Naive B cell (primary cell): ENCODE data around the gene UTP25. TPM values are rescaled to one million over a fixed set of nuclear protein-coding genes. Genes with fewer than 3 reads are reported as not detected.

Source experiments
- ATAC-seq, 2 donors: fragments of 150-1000 bp; cut with Tn5 transposase; 2 replicates each; pipeline ENCODE4 v1.10.0; 2021; ENCODE audit warnings: low read depth in 2 of 2, mild to moderate bottlenecking in 2 of 2, moderate library complexity in 2 of 2
- DNase-seq: peaks from one replicate; pipeline ENCODE4 v3.0.0; 2022
- H3K27ac Mint-ChIP-seq, 6 donors: one replicate each; pipeline ENCODE4 v1.8.0; 2020 to 2022; ENCODE audit warnings: mild to moderate bottlenecking in 6 of 6, mixed read lengths in 6 of 6, moderate library complexity in 5 of 6, inconsistent platforms in 2 of 6
- H3K27me3 Mint-ChIP-seq, 3 donors: one replicate each; pipeline ENCODE4 v1.8.0; 2021 to 2022; ENCODE audit warnings: mixed read lengths in 3 of 3, mild to moderate bottlenecking in 1 of 3
- H3K36me3 Mint-ChIP-seq, 2 donors: one replicate each; pipeline ENCODE4 v1.8.0; 2020 to 2022; ENCODE audit warnings: mixed read lengths in 2 of 2, inconsistent platforms in 1 of 2, mild to moderate bottlenecking in 1 of 2
- H3K4me1 Mint-ChIP-seq, 3 donors: one replicate each; pipeline ENCODE4 v1.8.0; 2020 to 2022; ENCODE audit warnings: mixed read lengths in 3 of 3, inconsistent platforms in 1 of 3, mild to moderate bottlenecking in 1 of 3, moderate library complexity in 1 of 3
- H3K4me3 Mint-ChIP-seq, 8 donors: one replicate each; pipeline ENCODE4 v1.8.0; 2020 to 2022; ENCODE audit warnings: mild to moderate bottlenecking in 8 of 8, mixed read lengths in 8 of 8, moderate library complexity in 8 of 8, inconsistent platforms in 2 of 8
- H3K9me3 Mint-ChIP-seq, 7 donors: one replicate each; pipeline ENCODE4 v1.8.0; 2020 to 2022; ENCODE audit warnings: mixed read lengths in 7 of 7, mild to moderate bottlenecking in 5 of 7, inconsistent platforms in 2 of 7, moderate library complexity in 1 of 7
- polyA plus RNA-seq, 6 donors: library from polyadenylated mRNA; unstranded; fragments of 300-500 nt; fragmentation: Illumina TruSeq; gene quantifications; one replicate each; pipeline ENCODE4 v1.2.3, GENCODE V29; 2021; ENCODE audit warnings: low read depth in 6 of 6

The UTP25 gene, protein sequence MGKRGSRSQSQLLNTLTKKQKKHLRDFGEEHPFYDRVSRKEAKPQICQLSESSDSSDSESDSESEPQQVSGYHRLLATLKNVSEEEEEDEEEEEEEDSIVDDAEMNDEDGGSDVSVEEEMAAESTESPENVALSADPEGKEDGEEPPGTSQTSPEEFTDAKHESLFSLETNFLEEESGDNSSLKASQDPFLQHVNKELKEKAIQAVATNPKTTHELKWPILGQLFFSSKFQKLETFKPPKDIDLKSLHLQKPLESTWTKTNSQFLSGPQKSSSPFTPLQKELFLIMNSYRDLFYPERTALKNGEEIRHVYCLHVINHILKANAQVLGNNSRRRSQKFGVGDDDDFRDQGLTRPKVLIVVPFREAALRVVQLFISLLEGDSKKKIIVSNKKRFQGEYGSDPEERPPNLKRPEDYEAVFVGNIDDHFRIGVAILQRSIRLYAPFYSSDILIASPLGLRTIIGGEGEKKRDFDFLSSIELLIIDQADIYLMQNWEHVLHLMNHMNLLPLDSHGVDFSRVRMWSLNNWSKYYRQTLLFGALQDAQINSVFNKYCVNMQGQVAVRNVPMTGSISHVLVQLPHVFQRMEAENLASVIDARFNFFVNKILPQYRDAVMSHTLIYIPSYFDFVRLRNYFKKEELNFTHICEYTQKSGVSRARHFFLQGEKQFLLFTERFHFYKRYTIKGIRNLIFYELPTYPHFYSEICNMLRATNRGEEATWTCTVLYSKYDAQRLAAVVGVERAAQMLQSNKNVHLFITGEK
- 10 to 100 TPM in 1 of 6 donors, 1 to 10 TPM in 5; 4.1 to 11.9 (median 6.8) TPM for polyA plus RNA-seq

DNA sequence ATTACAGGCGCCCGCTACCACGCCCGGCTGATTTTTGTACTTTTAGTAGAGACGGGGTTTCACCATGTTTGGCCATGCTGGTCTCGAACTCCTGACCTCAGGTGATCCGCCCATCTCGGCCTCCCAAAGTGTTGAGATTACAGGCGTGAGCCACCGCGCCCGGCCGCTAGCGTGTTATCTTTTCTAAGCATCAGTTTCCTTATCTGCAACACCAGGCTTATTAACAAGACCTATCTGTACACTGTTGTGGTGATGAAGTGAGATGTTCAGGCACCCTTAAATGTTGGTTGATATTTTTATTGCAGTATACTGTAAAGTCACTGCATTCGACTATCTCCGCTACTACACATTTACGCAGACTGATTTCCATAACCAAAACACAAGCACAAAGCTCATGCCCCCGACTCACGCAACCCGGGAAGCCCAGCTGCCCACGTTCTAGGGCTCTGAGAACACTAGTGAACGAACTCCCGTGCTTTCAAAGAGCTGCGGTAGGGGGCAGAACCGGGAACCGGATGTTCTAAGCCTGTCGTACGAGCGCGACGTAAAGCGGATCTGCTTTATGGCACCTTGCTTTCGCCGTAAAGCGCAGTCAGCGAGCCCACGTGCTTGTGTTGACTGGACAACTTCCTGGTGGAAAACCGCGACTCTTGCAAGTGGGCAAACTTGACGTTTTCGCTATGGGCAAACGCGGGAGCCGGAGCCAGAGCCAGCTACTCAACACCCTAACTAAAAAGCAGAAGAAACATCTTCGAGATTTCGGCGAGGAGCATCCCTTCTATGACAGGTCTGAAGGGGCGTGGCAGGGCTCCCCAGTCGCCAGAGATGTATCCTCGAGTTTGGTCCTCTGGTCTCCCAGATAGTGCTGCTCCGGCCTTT is at the start of gene UTP25:
TSS of gene UTP25 (plus strand) at position 589 of the 879 bp plus-strand sequence. CDS start at position 681, 92 bp downstream.
- H3K27me3 Mint-ChIP-seq, result peaks cover 11 to 25% (median 14%) of the 10 kb centered on the region in 3 donors
- DNase-seq (peak; percentile 91), ATAC-seq (peak; percentile 82 to 83)
- H3K4me3 Mint-ChIP-seq, result peak within 1 kb of the TSS; percentile 88 to 99 (median 96)
- H3K4me1 Mint-ChIP-seq, result peaks cover 33 to 46% (median 35%) of the 10 kb centered on the region in 3 donors
- no peaks in the 10 kb centered on the region for H3K9me3 Mint-ChIP-seq
- H3K36me3 Mint-ChIP-seq, result peaks cover 18 to 19% of the 10 kb centered on the region in 2 donors
- H3K27ac Mint-ChIP-seq, result peak within 1 kb of the TSS; percentile 66 to 98 (median 96)

DNA sequence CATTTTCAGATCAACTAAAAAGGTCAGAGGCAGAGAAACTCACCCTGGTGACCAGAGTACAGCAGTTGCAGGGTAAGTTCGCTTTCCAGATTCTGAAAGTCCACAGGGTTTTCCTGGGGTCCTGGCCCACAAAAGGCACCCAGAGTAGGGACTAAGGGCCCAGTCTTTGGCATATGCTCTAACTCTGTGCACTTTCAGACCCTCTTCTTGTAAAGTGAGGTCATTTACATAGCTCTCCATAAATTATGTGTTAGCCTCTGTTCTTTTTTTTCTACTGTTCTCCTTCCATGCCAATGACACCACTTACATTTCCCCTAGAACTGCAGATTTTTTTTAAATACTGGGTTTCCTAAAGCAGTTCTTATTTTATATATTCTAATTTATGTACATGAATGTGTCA is 49.7 kb upstream of the UTP25 start:
- no peaks in the 10 kb centered on the region for H3K9me3 Mint-ChIP-seq
- DNase-seq (no peak), ATAC-seq (no peak)
- H3K4me1 Mint-ChIP-seq, result peaks cover 0 to 19% (median 15%) of the 10 kb centered on the region in 3 donors
- H3K27me3 Mint-ChIP-seq, result no peaks in the 10 kb centered on the region
- no peak overlapping the region for H3K4me3 Mint-ChIP-seq
- peaks cover 32 to 36% of the 10 kb centered on the region in 2 donors for H3K36me3 Mint-ChIP-seq
- H3K27ac Mint-ChIP-seq, result peak overlapping the region in 2 of 6 donors; percentile 15 to 36

DNA sequence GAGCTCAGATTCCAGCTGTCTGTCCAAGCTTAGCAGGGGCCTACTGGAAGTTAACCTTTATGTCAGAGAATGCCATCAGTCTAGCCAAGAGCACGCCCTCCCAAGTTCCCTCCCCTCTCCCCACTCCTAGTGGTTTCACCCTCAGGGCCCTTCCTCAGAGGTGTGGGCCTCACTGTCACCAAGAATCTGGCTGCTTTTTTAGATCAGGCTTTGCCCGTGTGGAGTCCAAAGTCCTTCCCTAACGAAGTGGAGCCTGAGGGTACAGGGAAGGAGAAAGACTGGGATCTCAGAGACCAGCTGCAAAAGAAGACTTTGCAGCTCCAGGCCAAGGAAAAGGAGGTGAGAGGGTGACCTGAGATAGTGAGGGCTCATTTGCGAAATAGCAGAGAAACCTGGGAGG is 47.5 kb upstream of the UTP25 start:
- Mint-ChIP-seq H3K9me3 (peaks cover 0 to 3% (median 0%) of the 10 kb centered on the region in 7 donors), H3K4me3 (no peak overlapping the region), H3K36me3 (peaks cover 21% of the 10 kb centered on the region in 2 donors), H3K27me3 (no peaks in the 10 kb centered on the region), H3K4me1 (peaks cover 10 to 40% (median 36%) of the 10 kb centered on the region in 3 donors), H3K27ac (peak overlapping the region in 4 of 6 donors; percentile 56 to 89 (median 71))
- DNase-seq (no peak), ATAC-seq (no peak)

DNA sequence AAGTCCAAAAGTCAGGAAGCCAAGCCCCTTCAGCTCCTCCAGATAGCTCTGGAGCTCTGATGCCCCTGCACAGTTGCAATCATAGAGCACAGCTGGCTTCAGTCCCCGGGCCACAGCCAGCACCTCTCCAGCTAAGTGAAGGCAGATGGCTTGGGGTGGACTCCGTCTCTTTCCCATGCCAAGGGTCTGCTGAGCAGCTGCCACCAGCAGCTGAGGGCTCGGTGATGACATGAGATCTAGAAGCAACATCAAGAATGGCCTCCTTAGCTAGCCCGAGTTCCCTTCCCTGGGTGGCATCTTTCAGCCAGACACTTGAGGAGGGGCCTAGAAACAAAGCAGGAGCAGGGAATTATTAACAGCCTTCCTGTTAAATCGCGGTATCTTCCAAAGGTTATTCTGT is 44.4 kb upstream of the UTP25 start:
- Mint-ChIP-seq H3K36me3 (peaks cover 12 to 24% of the 10 kb centered on the region in 2 donors), H3K27me3 (peaks cover 0 to 17% (median 15%) of the 10 kb centered on the region in 3 donors), H3K4me1 (peaks cover 10 to 35% (median 29%) of the 10 kb centered on the region in 3 donors), H3K4me3 (peak overlapping the region in 7 of 8 donors; percentile 88 to 98 (median 97)), H3K9me3 (peaks cover 0 to 7% (median 0%) of the 10 kb centered on the region in 7 donors), H3K27ac (peak overlapping the region in 3 of 6 donors; percentile 5 to 99 (median 97))
- no peak for ATAC-seq
- no peak for DNase-seq

DNA sequence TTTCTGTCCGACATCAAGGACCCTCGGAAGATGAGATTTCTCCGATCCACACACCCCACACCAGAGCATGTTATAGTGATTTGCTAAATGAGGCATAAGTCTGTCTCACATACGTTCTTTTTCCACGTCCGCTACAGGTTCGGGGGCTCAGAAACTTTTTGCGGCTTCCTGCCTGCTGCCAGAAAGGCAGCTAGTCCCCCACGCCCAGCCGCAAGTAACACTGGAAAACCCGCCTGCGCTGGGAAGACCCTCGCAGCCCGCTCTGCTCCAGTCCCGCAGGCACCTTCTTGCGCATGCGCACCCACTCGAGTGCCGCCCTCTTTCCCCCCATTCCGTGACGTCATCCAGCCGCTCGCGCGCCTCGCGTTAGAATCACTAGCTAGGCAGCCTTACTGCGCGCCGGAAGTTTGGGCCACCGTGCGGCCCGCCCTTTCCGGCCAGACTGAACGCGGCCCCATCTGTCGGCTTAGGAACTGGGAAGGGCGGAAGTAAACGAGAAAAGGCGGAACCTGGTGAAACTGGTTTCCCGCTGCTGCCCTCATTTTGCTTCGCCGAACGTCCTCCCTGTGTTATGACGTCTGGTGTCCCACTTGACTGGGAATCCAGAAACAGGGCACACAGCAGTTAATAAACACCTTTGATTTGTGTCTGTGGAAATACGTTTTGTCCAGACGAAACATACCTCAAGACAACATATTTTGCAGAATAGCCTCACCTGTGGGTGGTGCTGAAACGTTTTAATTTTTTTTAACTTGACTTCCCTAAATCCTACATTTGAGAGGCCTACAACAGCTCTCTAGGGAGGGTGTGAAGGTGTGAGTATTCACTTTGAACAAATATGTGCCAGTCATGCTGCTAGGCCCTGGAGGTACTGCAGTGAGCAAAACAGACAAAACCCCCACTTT is 43.3 kb upstream of the UTP25 start, which contains the start of gene C1orf74:
TSS of gene C1orf74 (minus strand) at position 295 of the 905 bp plus-strand sequence. CDS start 925 bp downstream, outside the sequence.
- peaks cover 10 to 29% (median 28%) of the 10 kb centered on the region in 3 donors for H3K4me1 Mint-ChIP-seq

DNA sequence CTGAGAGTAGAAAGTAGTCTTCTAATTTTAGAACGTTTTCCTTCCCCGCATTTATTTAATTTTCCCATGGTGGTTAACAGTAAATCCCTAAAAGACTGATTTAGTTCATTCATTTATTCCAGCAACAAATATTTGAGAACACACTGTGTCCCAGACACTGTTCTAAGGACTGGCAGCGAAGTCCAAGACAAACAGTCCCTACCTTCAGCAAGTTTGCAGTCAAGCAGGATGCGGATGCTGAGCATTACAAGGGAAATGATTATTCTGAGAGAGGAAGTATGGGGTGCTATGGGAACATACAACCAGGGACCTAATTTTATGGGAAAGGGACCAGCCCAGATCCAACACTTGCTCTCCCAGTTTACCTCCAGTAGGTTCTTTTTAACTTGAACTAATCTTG is 42.2 kb upstream of the UTP25 start:
- peaks cover 0 to 7% (median 0%) of the 10 kb centered on the region in 7 donors for H3K9me3 Mint-ChIP-seq
- peaks cover 10 to 29% (median 28%) of the 10 kb centered on the region in 3 donors for H3K4me1 Mint-ChIP-seq
- DNase-seq (no peak), ATAC-seq (no peak)
- H3K36me3 Mint-ChIP-seq, result peaks cover 5 to 17% of the 10 kb centered on the region in 2 donors
- H3K27ac Mint-ChIP-seq, result peak overlapping the region in 3 of 6 donors; percentile 58 to 97 (median 79)
- peak overlapping the region in 1 of 8 donors; percentile 98 for H3K4me3 Mint-ChIP-seq
- H3K27me3 Mint-ChIP-seq, result peaks cover 11 to 35% (median 27%) of the 10 kb centered on the region in 3 donors

More for the DNA sequence above, 43.3 kb upstream of the UTP25 start, which contains the start of gene C1orf74:
- Mint-ChIP-seq H3K27ac (peak within 1 kb of the TSS; percentile 97 to 99 (median 98)), H3K27me3 (peaks cover under 1 to 24% (median 16%) of the 10 kb centered on the region in 3 donors), H3K9me3 (peaks cover 0 to 7% (median 0%) of the 10 kb centered on the region in 7 donors), H3K4me3 (peak within 1 kb of the TSS; percentile 88 to 98 (median 98)), H3K36me3 (peaks cover 9 to 23% of the 10 kb centered on the region in 2 donors)
- DNase-seq, result peak; percentile 99
- ATAC-seq, result peak; percentile 98 to 99

DNA sequence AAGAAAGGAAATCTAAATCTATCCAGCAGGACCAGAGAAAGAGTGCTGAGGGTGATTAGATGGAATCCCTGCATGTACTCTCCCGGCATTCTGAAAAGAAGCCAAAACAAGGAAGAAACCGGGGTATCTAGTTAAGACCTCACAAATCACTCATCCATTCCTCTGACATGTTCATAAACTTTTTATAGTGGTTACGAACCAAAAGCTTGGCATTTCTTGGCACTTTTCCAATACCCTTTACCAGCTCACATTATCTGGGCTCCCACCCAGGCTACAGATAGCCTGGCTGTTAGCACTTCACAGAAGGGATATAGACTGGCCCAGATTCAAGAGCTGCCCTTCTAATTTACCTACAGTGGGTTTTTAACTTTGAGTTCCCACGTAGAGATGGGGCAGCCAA is 41.6 kb upstream of the UTP25 start:
- peak overlapping the region in 2 of 6 donors; percentile 58 to 79 for H3K27ac Mint-ChIP-seq

DNA sequence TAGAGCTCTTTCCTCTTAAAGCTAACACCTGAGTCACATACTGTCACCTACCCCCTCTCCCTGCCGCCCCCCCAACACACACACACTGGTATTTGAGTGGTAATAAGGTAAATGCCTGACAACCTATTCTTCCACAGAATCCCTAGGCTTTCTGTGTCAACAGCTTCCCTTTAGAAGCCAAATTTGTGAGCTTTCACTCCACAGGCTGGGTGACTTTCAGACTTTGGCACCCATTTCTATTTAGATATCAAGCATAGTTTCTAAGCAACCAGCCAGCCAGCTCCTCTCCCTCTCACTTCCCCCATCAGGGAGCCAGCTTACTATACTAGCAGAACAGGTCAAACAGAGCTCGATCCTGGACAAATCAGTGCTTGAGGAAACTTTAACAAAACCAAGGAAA is 40.2 kb upstream of the UTP25 start:
- DNase-seq (no peak), ATAC-seq (no peak)
- H3K27ac Mint-ChIP-seq, result no peak overlapping the region
- H3K36me3 Mint-ChIP-seq, result peaks cover 10 to 27% of the 10 kb centered on the region in 2 donors
- peaks cover 10 to 26% (median 24%) of the 10 kb centered on the region in 3 donors for H3K4me1 Mint-ChIP-seq
- peaks cover 0 to 7% (median 0%) of the 10 kb centered on the region in 7 donors for H3K9me3 Mint-ChIP-seq
- no peak overlapping the region for H3K4me3 Mint-ChIP-seq
- peaks cover 17 to 50% (median 46%) of the 10 kb centered on the region in 3 donors for H3K27me3 Mint-ChIP-seq

More for the DNA sequence above, 41.6 kb upstream of the UTP25 start:
- H3K9me3 Mint-ChIP-seq, result peaks cover 0 to 7% (median 0%) of the 10 kb centered on the region in 7 donors
- H3K4me3 Mint-ChIP-seq, result peak overlapping the region in 2 of 8 donors; percentile 29 to 32
- H3K4me1 Mint-ChIP-seq, result peaks cover 10 to 29% (median 28%) of the 10 kb centered on the region in 3 donors
- peaks cover 8 to 22% of the 10 kb centered on the region in 2 donors for H3K36me3 Mint-ChIP-seq
- DNase-seq (no peak), ATAC-seq (no peak)
- H3K27me3 Mint-ChIP-seq, result peaks cover 16 to 41% (median 33%) of the 10 kb centered on the region in 3 donors

DNA sequence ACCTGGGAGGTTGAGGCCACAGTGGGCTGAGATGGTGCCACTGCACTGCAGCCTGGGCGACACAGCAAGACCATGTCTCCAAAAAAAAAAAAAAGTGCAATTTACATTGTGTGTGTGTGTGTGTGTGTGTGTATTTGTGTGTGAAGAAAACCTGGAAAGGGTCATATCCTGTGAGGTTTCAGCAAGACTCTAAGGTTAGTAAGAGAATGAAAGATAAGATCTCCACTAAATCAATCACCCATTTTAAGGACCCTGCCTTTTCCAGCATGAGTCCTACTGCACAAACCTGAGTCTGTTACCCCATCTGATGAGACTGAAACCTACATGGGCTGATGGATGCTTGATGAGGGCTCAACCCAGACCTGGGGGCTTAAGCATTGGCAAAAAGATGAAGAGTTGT is 38.5 kb upstream of the UTP25 start:
- peaks cover 29 to 65% (median 62%) of the 10 kb centered on the region in 3 donors for H3K27me3 Mint-ChIP-seq
- H3K36me3 Mint-ChIP-seq, result peaks cover 9 to 25% of the 10 kb centered on the region in 2 donors
- H3K9me3 Mint-ChIP-seq, result peaks cover 0 to 6% (median 0%) of the 10 kb centered on the region in 7 donors
- DNase-seq, result no peak
- H3K27ac Mint-ChIP-seq, result no peak overlapping the region
- peaks cover 4 to 10% (median 10%) of the 10 kb centered on the region in 3 donors for H3K4me1 Mint-ChIP-seq
- no peak for ATAC-seq
- no peak overlapping the region for H3K4me3 Mint-ChIP-seq

DNA sequence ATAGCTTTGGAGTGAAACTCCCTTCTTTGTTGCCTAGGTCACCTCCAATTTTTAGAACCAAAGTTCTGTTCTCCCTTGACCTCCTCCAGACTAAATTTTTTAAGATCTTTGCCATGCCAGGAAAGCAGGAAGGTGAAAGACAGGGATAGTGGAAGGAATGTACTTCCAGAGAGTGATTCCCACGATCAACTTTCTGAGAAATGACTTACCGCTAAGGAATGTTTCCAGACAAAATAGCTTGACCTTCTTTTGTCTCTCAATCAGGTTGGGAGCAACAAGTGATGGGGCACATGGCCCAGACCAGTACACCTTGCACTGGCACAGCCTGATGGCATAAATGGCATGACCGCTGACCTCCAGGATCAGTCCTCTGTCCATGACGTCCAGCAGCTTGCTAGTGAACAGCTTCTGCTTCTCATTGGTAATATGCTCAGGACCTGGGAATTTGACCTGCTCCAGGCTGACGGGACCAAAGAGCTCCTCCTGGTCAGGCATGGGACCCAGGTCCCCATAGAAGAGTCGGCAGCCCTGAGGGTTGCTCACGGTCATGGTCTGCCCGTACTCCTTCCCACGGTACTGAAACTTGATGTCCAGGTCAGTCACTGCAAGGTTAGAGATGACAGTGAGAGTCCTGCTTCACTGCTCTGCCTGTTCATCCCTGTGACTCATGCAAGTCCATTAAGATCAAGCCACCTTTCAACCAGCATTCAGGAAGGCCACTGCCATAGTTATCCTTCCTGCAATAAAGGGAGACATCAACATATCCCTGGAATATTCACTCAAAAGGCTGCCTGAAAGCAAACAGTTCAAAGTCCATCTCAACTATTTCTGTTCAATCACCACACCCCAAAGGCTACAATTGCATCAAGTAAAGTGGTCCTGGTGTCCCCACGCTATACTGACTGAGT is 37.2 kb upstream of the UTP25 start:
- ATAC-seq (no peak), DNase-seq (no peak)
- Mint-ChIP-seq H3K4me3 (peak overlapping the region in 1 of 8 donors; percentile 3), H3K27me3 (peaks cover 33 to 75% (median 74%) of the 10 kb centered on the region in 3 donors), H3K36me3 (peaks cover 9 to 25% of the 10 kb centered on the region in 2 donors), H3K27ac (no peak overlapping the region), H3K9me3 (peaks cover 0 to 3% (median 0%) of the 10 kb centered on the region in 7 donors), H3K4me1 (no peaks in the 10 kb centered on the region)
